IPS-18c (cell line): ENCODE measurements around the gene FLT4.
"Not testable (repeated sequence)": the region's sequence is repeated elsewhere in the genome, so short reads cannot be mapped to it uniquely, and the experiment has no call there.

ENCODE experiments used
- H3K4me3 ChIP-seq: 2 replicates; pipeline ENCODE4 v1.7.0; 2013; ENCODE audit warnings: low read depth, mild to moderate bottlenecking, low read length, moderate library complexity; ENCODE audit not compliant: insufficient read depth
- H3K9me3 ChIP-seq: one replicate; pipeline ENCODE4 v1.6.1; 2013; ENCODE audit warnings: mild to moderate bottlenecking, low read length, moderate library complexity; ENCODE audit not compliant: control insufficient read depth, insufficient read depth

The FLT4 gene

GRCh38 chr5:180649297-180650039 is at the start of gene FLT4:
TSS of gene FLT4 (minus strand) at chr5:180649600. CDS start at chr5:180649545, 55 bp downstream.
- Histone ChIP-seq H3K9me3 (peaks cover 3% of the 10 kb centered on the region), H3K4me3 (peak within 1 kb of the TSS; percentile 76)

- peaks cover 2% of the 10 kb centered on the region for H3K9me3 ChIP-seq
Observed at GRCh38 chr5:180699042-180699441, 49.6 kb upstream of the FLT4 start.

GRCh38 chr5:180696116-180696515 is 46.7 kb upstream of the FLT4 start:
- peaks cover 2% of the 10 kb centered on the region for H3K9me3 ChIP-seq

More at GRCh38 chr5:180699042-180699441, 49.6 kb upstream of the FLT4 start:
- no peak overlapping the region for H3K4me3 ChIP-seq

GRCh38 chr5:180692429-180692828 is 43.0 kb upstream of the FLT4 start:
- no peak overlapping the region for H3K4me3 ChIP-seq
- no peaks in the 10 kb centered on the region for H3K9me3 ChIP-seq

More at GRCh38 chr5:180696116-180696515, 46.7 kb upstream of the FLT4 start:
- no peak overlapping the region for H3K4me3 ChIP-seq

GRCh38 chr5:180691046-180691445 is 41.6 kb upstream of the FLT4 start:
- no peak overlapping the region for H3K4me3 ChIP-seq
- no peaks in the 10 kb centered on the region for H3K9me3 ChIP-seq

GRCh38 chr5:180690562-180690961 is 41.2 kb upstream of the FLT4 start:
- Histone ChIP-seq H3K4me3 (no peak overlapping the region), H3K9me3 (no peaks in the 10 kb centered on the region)

- H3K4me3 ChIP-seq = no peak overlapping the region
Observed at GRCh38 chr5:180689775-180690174, 40.4 kb upstream of the FLT4 start.

GRCh38 chr5:180689071-180689694 is 39.8 kb upstream of the FLT4 start:
- H3K4me3 ChIP-seq = no peak overlapping the region
- H3K9me3 ChIP-seq = no peaks in the 10 kb centered on the region

More at GRCh38 chr5:180689775-180690174, 40.4 kb upstream of the FLT4 start:
- H3K9me3 ChIP-seq = no peaks in the 10 kb centered on the region

GRCh38 chr5:180688330-180689070 is 39.1 kb upstream of the FLT4 start:
- H3K4me3 ChIP-seq = no peak overlapping the region

GRCh38 chr5:180686799-180687198 is 37.4 kb upstream of the FLT4 start:
- not testable (repeated sequence) for H3K9me3 ChIP-seq, H3K4me3 ChIP-seq

More at GRCh38 chr5:180688330-180689070, 39.1 kb upstream of the FLT4 start:
- no peaks in the 10 kb centered on the region for H3K9me3 ChIP-seq

- Histone ChIP-seq H3K9me3 (no peaks in the 10 kb centered on the region), H3K4me3 (no peak overlapping the region; the same call in 1 of the 2 replicates)
Observed at GRCh38 chr5:180684623-180685161, 35.3 kb upstream of the FLT4 start.

- Histone ChIP-seq H3K9me3 (no peaks in the 10 kb centered on the region), H3K4me3 (no peak overlapping the region)
Observed at GRCh38 chr5:180683220-180683922, 34.0 kb upstream of the FLT4 start.

- H3K9me3 ChIP-seq = no peaks in the 10 kb centered on the region
Observed at GRCh38 chr5:180682560-180682959, 33.2 kb upstream of the FLT4 start.

GRCh38 chr5:180682008-180682407 is 32.6 kb upstream of the FLT4 start:
- H3K4me3 ChIP-seq, H3K9me3 ChIP-seq: not testable (repeated sequence)

More at GRCh38 chr5:180682560-180682959, 33.2 kb upstream of the FLT4 start:
- H3K4me3 ChIP-seq = no peak overlapping the region

GRCh38 chr5:180678319-180678718 is 28.9 kb upstream of the FLT4 start:
- not testable (repeated sequence) for H3K9me3 ChIP-seq, H3K4me3 ChIP-seq

- Histone ChIP-seq H3K4me3 (no peak overlapping the region), H3K9me3 (peaks cover 2% of the 10 kb centered on the region)
Observed at GRCh38 chr5:180675036-180675635, 25.7 kb upstream of the FLT4 start.

- H3K9me3 ChIP-seq = not testable (repeated sequence)
- H3K4me3 ChIP-seq = peak overlapping the region; percentile 49
Observed at GRCh38 chr5:180674090-180674475, 24.7 kb upstream of the FLT4 start.
